ENCODE data around the gene TDRD12.

Gene TDRD12

DNA sequence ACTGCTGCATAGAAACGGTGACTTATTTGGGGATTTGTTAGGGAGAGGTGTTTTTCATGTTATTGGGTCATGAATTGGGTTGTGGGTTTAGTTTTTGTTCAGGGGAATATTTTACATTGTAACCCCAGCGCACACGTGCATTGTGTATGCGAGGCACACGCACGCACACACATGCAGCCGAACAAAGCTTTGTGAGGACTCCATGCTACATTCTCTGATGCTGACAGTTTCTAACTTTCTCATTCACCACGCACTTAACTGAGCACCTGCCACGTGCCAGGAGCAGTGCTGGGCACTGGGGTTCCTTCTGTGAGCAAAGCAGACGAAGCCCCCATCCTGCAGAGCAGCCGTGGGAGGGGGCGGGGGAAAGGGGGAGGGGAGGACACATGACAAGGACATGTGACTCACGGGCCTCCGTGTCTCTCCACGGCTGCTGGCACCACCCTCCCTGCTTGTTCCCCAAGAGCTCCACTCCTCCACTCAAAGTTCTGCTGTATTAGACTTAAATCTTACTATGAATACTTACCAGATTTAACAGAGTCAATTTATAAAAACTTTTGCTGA, 94.4 kb downstream of the TDRD12 start:
- TF ChIP-seq, protein P1, sequence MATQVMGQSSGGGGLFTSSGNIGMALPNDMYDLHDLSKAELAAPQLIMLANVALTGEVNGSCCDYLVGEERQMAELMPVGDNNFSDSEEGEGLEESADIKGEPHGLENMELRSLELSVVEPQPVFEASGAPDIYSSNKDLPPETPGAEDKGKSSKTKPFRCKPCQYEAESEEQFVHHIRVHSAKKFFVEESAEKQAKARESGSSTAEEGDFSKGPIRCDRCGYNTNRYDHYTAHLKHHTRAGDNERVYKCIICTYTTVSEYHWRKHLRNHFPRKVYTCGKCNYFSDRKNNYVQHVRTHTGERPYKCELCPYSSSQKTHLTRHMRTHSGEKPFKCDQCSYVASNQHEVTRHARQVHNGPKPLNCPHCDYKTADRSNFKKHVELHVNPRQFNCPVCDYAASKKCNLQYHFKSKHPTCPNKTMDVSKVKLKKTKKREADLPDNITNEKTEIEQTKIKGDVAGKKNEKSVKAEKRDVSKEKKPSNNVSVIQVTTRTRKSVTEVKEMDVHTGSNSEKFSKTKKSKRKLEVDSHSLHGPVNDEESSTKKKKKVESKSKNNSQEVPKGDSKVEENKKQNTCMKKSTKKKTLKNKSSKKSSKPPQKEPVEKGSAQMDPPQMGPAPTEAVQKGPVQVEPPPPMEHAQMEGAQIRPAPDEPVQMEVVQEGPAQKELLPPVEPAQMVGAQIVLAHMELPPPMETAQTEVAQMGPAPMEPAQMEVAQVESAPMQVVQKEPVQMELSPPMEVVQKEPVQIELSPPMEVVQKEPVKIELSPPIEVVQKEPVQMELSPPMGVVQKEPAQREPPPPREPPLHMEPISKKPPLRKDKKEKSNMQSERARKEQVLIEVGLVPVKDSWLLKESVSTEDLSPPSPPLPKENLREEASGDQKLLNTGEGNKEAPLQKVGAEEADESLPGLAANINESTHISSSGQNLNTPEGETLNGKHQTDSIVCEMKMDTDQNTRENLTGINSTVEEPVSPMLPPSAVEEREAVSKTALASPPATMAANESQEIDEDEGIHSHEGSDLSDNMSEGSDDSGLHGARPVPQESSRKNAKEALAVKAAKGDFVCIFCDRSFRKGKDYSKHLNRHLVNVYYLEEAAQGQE (IDR thresholded peaks at IDR 0.05; ENCODE audit: insufficient read depth in 1 of 2, low read depth in 2 of 2, low read length in 2 of 2) = no peak
- TF ChIP-seq TAF1 (IDR thresholded peaks at IDR 0.05; ENCODE audit: borderline replicate concordance, insufficient read depth, low read length) (no peak), SIN3A (IDR thresholded peaks at IDR 0.05; ENCODE audit: borderline replicate concordance, insufficient read depth, low read length) (no peak), FOXP2 (optimal IDR thresholded peaks at IDR 0.05; ENCODE audit: borderline replicate concordance, extremely low read depth, extremely low read length, insufficient read depth) (no peak), POLR2AphosphoS5 (IDR thresholded peaks at IDR 0.05; ENCODE audit: low read depth, low read length) (no peak)

DNA sequence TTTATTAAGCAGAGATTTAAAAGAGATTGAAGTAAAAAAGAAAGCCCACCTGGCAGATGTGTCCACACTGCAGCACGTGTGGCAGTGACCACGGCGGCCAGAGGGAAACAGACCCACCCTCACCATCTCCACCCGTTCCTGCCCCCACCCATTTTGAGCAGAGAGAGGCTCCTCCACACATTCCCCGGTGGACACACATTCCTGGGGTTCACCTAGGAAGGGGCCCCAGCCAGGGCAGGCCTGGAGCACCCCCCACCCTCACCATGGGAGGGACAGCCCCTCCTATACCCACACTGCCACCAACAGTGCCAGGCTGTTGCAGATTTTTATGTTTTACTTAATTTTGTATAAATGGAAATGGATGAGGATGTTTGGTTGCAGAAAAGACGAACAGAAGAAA, 95.1 kb downstream of the TDRD12 start:
- TF ChIP-seq, protein P1 (IDR thresholded peaks at IDR 0.05; ENCODE audit: insufficient read depth in 1 of 2, low read depth in 2 of 2, low read length in 2 of 2) = no peak

DNA sequence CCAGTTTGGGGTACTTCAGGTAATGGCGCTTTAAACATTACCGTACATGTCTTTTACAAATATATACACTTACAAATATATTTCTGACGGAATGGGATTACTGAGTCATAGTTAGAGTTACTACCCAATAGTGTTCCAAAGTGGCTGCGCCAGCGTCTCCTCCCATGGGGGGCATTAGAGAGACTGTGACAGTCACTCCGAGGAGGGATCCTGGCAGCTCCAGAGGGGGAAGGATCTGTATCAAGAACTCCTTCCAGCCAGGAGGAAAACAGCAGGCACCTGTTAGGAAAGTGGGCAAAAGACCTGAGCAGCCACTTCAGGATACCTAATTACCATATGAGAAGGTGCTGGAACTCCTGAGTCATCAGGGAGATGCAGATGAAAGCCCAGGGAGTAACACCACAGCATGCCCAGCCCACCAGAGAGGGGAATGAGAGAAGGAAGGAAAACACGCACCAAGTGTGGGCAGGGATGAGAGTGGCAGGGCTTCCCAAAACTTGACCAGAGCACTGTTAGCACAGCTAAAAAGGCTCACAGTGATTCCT, 97.1 kb downstream of the TDRD12 start:
- TF ChIP-seq FOXP2 (optimal IDR thresholded peaks at IDR 0.05; ENCODE audit: borderline replicate concordance, extremely low read depth, extremely low read length, insufficient read depth) = no peak
- no peak for TF ChIP-seq POLR2AphosphoS5 (IDR thresholded peaks at IDR 0.05; ENCODE audit: low read depth, low read length)
- TF ChIP-seq TAF1 (IDR thresholded peaks at IDR 0.05; ENCODE audit: borderline replicate concordance, insufficient read depth, low read length) = no peak
- TF ChIP-seq, protein P1 (IDR thresholded peaks at IDR 0.05; ENCODE audit: insufficient read depth in 1 of 2, low read depth in 2 of 2, low read length in 2 of 2) = no peak
- no peak for TF ChIP-seq SIN3A (IDR thresholded peaks at IDR 0.05; ENCODE audit: borderline replicate concordance, insufficient read depth, low read length)

DNA sequence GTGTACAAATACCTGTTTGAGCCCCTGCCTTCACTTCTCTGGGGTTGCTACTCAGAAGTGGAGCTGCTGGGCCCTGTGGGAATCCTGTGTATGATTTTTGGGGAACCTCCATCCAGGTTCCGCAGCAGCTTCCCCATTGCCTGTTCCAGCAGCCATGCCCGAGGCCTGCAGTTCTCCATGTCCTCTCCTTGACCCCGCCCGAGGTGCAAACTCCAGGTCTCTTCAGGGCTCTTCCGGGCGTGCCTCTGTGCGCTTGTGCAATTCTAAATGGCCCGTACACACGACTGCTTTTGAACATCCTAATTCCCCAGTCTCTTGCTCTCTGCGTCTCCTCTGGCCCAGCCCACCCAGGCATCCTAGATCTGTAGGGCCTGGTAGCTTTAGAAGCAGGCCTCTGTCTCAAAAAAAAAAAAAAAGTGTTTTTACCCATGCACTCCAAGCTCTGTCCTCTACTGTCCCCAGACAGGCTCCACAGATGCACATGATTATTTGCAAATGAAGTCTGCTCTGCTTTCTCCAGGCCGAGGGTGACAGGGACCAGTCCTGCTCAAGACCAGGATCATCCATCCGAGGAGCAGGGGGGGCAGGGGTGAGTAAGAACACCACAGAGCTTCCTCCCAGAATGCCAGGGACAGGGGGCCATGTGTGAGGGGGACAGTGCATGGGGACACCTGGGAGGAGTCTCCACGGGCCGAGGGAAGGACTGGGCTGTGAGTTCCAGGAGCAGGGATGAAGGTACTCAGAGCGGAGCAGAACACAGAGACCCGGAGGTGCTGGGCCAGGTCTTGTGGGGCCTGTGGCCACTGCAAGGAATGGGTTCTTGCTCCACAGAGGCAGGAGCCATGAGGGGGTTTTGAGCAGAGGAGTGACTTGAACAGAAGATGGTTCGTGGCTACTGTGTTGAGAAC, 98.3 kb downstream of the TDRD12 start:
- no peak for TF ChIP-seq POLR2AphosphoS5 (IDR thresholded peaks at IDR 0.05; ENCODE audit: low read depth, low read length)
- TF ChIP-seq, protein P1 (IDR thresholded peaks at IDR 0.05; ENCODE audit: insufficient read depth in 1 of 2, low read depth in 2 of 2, low read length in 2 of 2) = no peak
- TF ChIP-seq TAF1 (IDR thresholded peaks at IDR 0.05; ENCODE audit: borderline replicate concordance, insufficient read depth, low read length) = no peak
